Measurements from ENCODE around the gene EFNA4.

GRCh38 chr1:155086128-155086741, 22.7 kb downstream of the EFNA4 start:
- TF ChIP-seq CTCF (IDR thresholded peaks at IDR 0.05; ENCODE audit: control extremely low read depth in 1 of 3, insufficient read depth in 1 of 3, low read depth in 1 of 3, low read length in 3 of 3) (peak in 2 of 3 experiments; percentile 80 to 98; a peak in 3 of 4 replicates), HDAC2 (IDR thresholded peaks at IDR 0.05; ENCODE audit: borderline replicate concordance in 1 of 2, low read depth in 2 of 2, low read length in 2 of 2) (no peak), GABPA (IDR thresholded peaks at IDR 0.05; ENCODE audit: borderline replicate concordance, insufficient read depth, low read length) (peak; percentile 41; the same call in 1 of the 2 replicates), BRCA1 (IDR thresholded peaks at IDR 0.05; ENCODE audit: low read depth, low read length) (no peak), ATF3 (IDR thresholded peaks at IDR 0.05; ENCODE audit: insufficient read depth, low read depth, low read length) (no peak), EZH2 (IDR thresholded peaks at IDR 0.05; ENCODE audit: low read depth, low read length, severe bottlenecking) (no peak), CEBPB (IDR thresholded peaks at IDR 0.05; ENCODE audit: low read depth, low read length) (no peak), RAD21 (IDR thresholded peaks at IDR 0.05 in 1 of 2, conservative IDR thresholded peaks at IDR 0.05 in 1 of 2; ENCODE audit: low read depth in 2 of 2, low read length in 2 of 2) (peak in 1 of 2 experiments; percentile 31; a peak in 2 of 4 replicates), TAF1 (IDR thresholded peaks at IDR 0.05; ENCODE audit: low read depth, low read length) (0 out of 2 replicates have a peak, but pooled peaks have one; percentile 27), SP1 (IDR thresholded peaks at IDR 0.05; ENCODE audit: low read depth, low read length) (no peak), USF2 (IDR thresholded peaks at IDR 0.05; ENCODE audit: low read length) (no peak), CHD2 (IDR thresholded peaks at IDR 0.05; ENCODE audit: low read length) (peak; percentile 27; the same call in 1 of the 2 replicates)

Measured in H1 (cell line).